ENCODE measurements around the gene SMARCA2.
A peak's percentile ranks its signal among the peaks of the same experiment; 100 is the strongest.

Gene SMARCA2

DNA sequence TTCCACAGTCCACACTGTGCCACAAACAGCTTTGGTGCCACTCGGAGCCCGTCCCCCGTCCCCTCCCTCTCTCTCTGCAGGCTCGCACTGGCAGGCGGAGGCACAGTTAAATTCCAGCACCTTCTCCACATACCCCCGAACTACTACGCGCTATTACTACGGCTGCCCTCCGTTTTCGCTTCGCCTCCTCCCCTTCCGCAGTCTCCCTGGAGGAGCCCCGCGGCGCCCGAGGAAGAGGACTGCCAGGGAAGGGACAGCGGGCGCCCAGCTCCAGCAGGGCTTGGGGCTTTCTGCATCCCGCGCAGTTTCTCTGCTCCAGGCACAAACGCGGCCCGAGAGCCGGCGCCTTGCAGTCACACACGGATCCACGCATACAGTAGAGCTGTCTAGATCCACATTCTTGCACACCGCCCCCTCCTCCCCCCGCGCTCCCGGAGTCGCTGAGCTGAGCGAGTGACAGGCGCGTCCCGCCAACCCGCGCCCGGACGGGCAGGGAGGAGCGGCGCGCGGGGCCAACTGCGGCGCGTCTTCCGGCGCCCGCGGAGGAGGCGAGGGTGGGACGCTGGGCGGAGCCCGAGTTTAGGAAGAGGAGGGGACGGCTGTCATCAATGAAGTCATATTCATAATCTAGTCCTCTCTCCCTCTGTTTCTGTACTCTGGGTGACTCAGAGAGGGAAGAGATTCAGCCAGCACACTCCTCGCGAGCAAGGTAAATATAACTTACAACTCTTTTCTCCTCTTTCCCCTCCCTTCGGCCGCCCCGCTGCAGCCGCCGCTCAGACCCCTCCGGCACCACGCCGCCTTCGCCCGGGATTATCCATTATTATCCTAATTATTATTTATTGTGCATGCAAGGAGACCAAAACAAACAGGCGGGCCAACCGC is at the start of gene SMARCA2:
Gene SMARCA2, plus strand, starts transcription at position 652 of the 885 bp plus-strand sequence. CDS start 13,676 bp downstream, outside the sequence.
- DNase-seq = peak; percentile 99

DNA sequence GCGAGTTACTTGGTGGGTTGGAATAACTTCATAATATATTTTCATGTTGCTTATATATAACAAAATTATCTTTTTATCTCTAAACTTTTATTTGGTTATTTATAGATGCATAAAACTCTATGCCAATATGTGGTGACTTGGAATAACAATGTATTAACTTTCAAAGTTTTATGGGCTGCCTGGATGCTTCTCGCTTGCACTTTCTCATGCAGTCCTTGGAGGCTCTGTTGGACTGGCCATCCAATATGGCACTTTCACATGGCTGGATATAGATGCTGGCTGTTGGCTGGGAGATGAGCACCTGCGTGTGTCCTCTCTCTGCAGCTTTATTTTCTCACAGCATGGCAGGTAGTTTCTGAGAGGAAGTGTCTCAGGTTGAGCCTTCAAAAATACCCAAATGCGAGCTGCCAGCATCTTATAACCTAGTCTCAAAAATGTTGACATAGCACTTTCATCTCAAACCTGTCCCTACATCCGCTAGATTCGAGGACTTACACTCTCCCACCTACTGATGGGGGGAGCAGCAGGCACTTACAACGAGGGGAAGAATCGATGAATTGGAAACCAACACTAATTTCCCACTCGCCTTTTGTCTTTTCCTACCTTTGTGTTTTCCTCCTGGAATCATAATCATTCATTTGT is 48.3 kb upstream of the SMARCA2 start:
- no peak for DNase-seq

DNA sequence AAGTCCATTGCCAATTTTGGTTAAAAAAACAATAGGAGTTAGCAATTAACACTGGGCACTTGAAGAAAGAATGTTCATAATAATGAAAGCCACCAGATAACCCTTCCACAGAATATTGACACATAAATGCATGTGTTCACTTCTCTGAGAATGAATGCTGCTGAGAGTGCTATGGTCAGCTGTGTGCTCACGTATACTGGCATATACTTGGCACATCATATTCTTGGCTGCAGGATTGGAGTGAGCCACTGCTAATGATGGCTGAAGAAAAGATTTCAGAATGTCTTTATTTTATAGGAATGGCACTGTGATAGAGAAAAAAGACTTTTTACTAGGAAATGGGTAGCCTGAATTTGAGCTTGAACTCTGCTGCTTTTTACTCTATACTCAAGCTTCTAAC is 46.0 kb upstream of the SMARCA2 start:
- DNase-seq = no peak

DNA sequence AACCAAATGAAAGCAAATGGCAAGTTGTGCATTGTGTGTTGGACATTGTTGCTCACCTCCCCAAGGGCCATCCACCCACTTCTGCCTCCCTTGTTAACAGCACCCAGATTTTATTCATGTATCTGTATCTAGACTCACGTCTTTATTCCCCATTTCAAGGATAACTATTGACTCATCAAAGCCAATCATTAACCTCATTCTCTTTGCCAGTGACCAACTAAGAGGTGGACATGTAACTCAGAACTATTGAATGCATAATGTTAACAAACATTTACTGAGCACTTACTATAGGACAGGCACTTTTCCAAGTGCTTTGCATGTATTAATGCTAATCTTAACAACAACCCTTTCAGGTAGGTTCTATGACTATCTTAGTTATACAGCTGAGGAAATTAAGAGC is 45.2 kb upstream of the SMARCA2 start:
- no peak for DNase-seq

DNA sequence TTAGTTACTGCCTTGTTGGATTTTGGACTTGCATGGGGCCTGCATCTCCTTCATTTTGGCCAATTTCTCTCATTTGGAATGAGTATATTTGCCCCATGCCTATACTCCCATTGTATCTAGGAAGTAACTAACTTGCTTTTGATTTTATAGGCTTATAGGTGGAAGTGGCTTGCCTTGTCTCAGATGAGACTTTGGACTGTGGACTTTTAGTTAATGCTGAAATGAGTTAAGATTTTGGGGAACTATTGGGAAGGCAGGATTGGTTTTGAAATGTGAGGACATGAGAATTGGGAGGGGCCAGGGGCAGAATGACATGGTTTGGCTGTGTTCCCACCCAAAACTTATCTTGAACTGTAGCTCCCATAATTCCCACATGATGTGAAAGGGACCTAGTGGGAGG is 42.5 kb upstream of the SMARCA2 start:
- DNase-seq = no peak

DNA sequence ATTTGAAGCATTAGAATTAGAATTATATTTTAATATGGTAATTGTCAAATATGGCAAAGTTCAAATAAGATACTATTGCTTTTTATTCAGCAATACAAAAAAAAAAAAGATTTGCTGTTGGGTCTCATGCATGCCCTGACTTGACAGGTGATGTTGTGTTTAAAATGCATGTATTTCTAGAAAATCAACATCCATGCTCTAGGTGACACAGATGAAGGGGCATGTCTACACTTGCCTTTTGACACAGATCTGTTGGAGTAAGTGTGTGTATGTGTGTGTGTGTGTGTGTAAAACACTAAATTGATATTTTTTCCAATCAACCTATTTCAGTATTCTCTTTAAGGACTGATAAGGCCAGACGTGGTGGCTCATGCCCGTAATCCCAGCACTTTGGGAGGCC is 38.1 kb upstream of the SMARCA2 start:
- DNase-seq = no peak

DNA sequence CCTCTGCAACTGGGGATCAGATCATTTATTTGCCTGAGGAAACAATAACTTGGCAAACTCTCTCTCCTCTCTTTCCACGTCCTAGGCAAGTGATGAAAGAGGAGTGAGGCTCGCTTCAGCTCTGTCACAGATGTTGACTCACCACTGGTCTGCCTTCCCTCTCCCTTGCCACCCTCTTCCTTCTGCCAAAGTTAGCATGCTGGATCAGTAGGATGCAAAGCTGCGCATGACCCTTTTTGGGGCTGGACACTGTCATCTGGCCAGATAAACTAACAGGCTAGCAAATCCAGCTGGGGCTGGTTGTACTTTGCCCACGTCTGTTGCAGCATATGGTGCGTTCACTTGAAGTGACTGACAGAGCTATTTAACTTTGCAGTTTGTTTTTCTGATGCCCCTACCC is 36.2 kb upstream of the SMARCA2 start:
- no peak for DNase-seq

DNA sequence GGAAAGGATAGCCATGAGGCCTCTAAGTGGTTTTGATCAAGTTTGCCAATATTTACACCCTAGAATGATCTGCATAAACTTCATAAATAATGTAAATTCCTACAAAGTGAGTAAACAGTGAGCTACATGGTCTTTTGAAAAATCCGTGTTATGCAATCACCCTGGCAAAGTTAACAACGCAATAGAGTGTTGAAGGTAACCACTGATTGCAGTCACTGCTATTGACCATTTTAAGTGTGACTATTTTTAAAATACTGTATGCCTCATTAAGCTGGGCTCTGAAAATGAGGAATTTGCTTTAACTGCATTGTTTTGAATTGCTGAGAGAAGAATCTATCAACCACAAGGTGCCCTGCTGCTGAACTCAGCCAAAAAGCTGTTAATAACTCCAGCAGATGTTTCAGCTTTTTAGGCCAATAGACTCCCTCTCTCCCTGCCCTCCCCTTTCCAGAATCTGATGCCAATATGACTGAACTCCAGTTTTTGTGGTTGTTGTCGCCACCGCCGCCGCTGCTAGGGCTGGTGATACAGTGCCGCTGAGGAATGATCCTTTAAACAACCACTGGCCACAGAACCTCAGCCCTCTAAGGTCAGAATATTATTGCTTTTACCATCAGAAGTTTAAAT is 35.3 kb upstream of the SMARCA2 start:
- no peak for DNase-seq

DNA sequence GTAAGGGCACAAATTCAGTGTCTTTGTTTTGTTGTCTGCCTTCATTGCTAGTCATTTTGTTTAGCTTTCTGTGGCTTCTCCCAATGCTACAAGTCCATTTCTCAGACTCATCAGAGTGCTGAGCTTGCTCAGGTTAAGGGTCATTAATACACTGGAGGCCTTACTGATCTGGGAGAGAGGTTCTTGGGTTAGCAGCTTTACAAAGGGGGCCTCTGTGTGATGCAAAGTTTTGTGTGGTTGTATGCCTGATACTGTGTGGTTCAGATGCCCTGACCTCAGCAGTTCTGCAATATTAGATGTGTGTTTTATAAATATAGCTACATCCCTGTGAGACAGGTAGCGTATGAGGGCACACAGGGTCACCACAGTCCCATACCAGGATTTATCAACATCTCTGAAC is 34.8 kb upstream of the SMARCA2 start:
- no peak for DNase-seq

DNA sequence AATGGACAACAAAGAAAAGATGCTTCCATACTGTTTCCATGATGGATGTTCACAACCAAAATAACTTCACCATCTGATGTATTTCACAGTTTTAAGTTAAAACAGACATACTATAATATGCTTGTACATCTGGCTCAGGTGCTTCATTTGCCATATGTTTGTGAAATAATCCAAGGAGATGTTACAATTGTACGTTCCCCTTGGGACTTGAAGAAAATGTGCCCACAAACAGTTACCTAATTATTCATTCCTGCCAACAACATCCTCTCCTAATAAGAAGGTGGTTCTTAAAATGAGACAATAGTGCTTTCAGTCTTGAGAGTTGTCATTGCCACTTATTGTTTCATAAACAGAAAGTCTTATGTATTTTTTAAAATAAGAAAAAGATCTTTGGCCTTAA is 33.1 kb upstream of the SMARCA2 start:
- DNase-seq = no peak

DNA sequence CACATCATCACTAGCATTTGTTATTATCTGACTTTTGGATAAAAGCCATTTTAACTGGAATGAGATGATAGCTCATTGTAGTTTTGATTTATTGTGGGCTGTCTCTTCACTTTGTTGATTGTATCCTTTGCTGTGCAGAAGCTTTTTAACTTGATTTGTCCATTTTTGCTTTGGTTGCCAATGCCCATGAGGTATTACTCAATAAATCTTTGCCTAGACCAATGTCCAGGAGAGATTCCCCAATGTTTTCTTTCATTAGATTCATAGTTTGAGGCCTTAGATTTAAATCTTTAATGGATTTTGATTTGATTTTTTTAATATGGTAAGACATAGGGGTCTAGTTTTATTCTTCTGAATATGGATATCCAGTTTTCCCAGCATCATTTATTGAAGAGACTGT is 28.8 kb upstream of the SMARCA2 start:
- no peak for DNase-seq

DNA sequence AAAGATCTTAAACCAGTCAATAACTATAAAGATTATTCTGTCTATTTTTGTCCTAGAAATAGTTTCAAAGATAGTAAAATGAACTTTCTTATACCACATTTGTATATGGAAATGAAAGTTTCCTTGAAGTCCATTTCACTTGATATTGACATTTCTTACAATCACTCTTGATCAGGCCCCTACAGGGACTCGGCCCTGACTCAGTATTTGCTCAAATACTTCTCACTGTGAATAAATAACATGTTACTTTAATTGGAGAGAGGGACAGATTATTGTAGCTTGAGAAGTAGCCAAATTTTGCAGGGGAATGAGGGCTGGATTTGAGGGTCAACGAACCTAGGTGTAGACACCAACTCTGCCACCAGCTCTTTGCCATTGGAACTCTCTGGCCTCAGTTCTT is 25.6 kb upstream of the SMARCA2 start:
- no peak for DNase-seq

DNA sequence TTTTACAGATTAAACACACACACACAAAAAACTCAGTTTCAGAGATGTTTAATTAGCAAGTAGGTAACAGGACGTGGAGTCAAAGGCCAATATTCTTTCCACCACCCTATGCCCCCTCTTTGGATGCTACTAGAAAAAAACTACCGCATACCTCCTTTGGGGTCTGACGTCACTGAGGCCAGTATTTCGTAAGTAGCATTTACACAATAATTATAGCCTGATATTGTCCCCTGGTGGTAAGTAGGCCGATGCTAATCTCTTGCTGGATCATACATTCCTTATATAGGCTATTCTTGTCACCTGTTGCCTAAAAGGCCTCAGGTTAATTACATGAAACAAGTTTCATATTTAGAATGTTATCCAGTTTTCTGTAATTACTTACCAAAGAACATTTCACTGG is 21.0 kb upstream of the SMARCA2 start:
- DNase-seq = no peak

DNA sequence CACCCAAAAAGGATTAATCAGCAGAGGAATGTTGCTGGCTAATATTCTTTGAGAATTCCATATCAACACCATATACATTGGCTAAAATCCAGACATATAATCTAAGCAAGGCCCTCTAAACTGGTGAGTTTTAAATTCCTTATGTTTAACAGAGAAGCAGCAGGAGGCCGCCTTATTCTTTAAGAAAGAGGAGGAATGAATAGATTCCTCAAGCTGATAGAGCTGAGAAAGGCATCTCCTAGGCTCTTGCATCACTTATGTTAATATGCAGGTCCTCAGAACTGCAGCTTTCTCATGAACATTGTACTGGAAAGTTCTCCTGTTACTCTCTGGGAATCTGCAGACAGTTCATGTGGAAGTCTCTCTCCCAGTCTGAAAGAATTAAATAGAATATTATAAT is 20.1 kb upstream of the SMARCA2 start:
- DNase-seq = no peak

DNA sequence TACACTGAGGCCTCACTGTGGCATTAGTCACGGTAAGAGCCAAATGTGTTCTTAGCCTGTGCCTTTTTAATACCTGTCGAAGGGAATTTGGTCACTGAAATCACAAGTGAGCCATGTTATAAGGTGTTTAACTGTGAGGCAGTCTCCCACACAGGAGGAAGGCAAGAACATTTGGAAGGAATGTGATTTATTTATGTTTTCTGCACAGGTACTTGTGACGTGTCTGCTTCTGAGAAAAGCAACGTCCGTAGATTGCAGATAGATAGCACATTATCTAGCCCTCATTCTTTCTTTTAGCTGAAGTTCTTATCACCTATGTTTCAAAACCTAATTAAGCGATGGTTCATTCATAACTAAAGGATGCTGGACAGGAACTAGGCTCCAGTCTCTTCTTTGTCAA is 19.0 kb upstream of the SMARCA2 start:
- no peak for DNase-seq

DNA sequence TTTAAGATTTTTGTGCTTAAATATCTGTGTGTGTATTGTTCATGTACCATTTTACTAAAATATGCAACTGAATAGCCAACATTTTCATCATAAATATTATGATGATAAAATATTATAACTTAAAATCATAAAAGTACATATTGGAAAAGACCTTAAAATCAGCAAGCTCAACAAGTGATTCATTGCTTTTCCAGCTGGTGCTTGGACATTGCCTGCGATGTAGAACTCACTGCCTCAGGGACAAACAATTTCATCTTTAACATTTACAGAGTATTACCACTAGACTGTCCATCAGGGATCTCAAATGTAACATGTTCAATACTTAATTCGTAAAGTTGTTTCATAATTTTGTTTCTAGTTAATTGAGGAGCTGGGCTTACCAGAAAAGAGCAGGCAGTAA is 17.5 kb upstream of the SMARCA2 start:
- no peak for DNase-seq

DNA sequence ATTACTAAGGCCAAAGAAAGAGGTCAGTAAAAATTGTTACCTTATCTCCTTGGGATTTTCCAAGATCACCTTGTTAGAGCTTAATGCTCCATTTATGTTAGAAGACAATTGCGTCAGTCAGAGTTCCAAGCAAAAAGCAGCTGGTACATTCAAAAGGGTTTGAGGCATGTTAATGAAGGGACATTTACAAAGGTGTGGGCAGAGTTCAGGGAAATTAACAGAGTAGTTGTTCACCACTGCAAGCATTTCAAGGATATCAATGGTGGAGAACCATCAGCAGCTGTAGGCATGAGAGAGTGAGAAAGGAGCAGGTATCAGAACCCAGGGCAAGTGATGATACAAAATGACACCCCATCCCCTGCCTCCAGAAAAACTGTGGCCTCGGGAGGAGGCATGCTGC is 17.0 kb upstream of the SMARCA2 start:
- no peak for DNase-seq

DNA sequence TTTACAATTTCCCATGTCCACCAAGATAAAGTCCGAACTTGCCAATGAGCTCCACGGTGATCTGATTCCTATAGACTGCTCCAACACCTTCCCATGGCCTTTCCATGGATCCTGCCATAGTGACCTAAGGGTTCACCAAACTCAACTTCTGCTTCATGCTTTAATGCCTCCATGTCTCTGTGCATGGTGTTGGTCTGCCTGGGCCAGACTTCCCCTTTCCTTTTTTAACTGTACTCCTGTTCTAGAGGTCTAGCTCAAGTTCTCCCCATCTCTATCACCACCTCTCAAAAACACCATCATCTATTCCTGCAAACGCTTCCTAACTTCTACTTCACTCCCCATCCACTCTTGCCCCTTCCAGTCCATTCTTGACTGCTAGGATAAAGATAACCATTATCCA is 14.8 kb upstream of the SMARCA2 start:
- DNase-seq = no peak

DNA sequence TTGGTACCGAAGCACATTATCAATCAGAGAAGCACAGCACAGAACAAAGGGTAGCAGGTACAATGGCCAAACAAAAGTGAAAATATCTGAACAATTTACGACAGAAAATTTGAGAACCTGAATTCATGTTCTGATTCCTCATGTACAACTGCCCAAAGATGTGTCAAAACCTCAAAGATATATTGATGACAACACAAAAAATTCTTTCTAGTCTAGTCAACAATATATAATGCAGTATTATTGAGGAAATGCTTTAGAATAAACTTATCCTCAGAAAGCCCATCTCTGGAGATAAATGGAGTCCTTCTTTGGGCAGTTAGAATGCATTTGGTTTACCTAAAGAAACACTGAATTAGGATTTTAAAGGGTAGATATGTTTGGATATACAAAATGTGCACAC is 6.8 kb upstream of the SMARCA2 start:
- DNase-seq = no peak

DNA sequence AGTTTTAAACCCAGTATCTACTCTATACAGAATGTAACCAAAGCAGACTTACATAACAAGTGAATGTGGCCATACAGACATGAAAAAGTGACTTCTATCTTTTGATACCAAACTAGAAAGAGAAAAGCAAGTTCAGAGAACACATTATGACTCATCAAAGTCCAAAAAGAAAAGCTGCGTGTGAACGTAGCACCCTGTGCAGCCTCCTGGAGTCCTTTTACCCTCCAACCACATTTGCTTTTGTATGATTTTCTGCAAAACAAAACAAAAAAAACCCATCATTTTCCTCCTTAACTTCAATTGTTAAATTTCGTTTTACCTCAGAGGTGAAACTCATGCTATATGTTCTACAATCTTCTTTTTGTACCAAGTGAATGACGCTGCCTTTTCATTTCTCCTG is 2.8 kb upstream of the SMARCA2 start:
- DNase-seq = no peak

DNA sequence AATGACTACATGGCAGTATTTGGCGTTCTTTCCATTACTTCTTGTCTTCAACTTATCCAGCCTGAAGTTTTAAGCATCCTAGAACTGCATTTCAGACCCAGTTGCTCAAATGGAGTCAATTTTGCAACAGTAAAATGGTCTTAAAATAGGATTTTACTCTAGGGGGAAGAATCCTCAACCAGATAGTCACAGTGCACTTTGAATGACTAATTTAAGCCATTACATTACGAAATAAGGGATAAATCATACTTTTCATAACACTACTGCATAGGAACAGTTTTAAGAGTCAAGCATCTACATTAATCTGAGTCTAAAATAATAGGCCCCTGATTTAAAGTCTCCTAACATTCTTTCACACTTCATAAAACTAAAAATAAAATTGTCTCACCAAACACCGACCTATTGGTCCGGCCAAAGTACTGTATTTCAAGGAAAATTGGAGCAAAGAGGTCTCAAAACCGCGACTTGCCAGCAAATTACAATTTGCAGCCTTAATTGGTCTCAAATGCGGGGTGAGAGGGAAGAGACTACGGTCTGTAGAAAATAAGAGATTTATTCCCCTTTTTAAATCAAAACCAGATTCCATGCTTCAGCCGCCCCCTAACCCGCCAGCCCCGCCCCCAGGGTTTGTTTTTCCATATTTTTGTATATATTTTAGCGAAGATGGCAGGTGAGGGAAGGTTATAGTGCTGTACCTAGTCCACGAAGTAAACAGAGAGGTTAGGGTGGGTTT is 1.2 kb upstream of the SMARCA2 start:
- DNase-seq = no peak

DNA sequence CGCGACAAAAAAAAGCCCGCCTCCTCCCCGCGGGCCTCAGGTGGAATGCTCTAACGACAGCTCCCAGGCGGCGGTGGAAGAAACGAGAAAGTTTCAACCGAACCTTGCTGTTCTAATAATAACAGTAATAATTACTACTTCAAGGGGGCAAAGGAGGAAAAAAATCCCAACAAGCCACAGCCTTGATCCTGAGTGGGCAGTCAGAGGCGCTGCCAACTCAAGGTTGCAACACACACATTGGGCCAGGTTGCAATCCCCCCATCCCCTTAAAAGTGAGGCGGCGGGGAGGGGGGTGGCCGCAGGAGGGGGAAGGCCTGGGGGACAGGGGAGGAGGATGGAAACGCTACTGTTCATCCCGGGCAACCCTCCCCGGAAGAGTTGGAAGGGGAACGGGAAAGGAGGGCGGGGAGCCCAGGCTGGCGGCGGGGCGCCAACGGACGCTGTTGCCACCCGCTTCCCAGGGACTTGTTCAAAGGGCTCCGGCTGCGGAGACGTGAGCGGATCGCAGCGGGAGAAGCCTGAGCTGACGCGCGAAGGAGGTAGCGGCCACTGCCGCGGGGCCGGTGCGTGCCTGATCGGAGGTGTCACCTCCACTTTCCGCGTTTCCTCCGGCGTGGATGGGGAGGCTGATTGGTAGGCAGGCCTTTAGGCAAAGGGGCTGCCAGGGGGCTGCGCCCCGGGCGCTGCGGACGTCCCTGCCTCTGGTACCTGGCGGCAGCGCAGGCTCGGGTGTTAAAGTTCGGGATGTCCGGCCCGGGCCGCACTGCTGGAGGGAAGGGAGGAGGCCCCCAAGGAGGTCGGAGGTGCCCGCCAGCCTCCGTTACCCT is 647 bp downstream of the SMARCA2 start:
- DNase-seq = peak; percentile 85
